Inferior parietal cortex (tissue), 1 donor: ENCODE results near the gene DZIP1.
A peak's percentile ranks its signal among the peaks of the same experiment; 100 is the strongest.

ENCODE experiments used
- DNase-seq: peaks from one replicate; pipeline ENCODE4 v3.0.0-alpha.2; 2016; ENCODE audit errors: extremely low spot score

Gene DZIP1

GRCh38 chr13:95552208-95552538, 92.3 kb downstream of the DZIP1 start:
- no peak for DNase-seq

GRCh38 chr13:95547531-95548167, 96.9 kb downstream of the DZIP1 start:
- DNase-seq = no peak

GRCh38 chr13:95546919-95547318, 97.6 kb downstream of the DZIP1 start:
- DNase-seq = no peak

- DNase-seq = no peak
Observed at GRCh38 chr13:95544293-95544692, 100.2 kb downstream of the DZIP1 start.

- DNase-seq = no peak
Observed at GRCh38 chr13:95541911-95542474, 102.5 kb downstream of the DZIP1 start.

- DNase-seq = no peak
Observed at GRCh38 chr13:95541308-95541707, 103.2 kb downstream of the DZIP1 start.

GRCh38 chr13:95540888-95541287, 103.6 kb downstream of the DZIP1 start:
- DNase-seq = peak; percentile 43

- DNase-seq = peak; percentile 65
Observed at GRCh38 chr13:95536632-95537241, 107.8 kb downstream of the DZIP1 start.

GRCh38 chr13:95535243-95535642, 109.3 kb downstream of the DZIP1 start:
- DNase-seq = no peak

GRCh38 chr13:95533545-95534160, 110.9 kb downstream of the DZIP1 start:
- DNase-seq = no peak

- DNase-seq = no peak
Observed at GRCh38 chr13:95530178-95530577, 114.3 kb downstream of the DZIP1 start.
